ENCODE data around the gene PLAAT3. TPM values are rescaled to one million over a fixed set of nuclear protein-coding genes. Genes with fewer than 3 reads are reported as not detected.
A peak's percentile ranks its signal among the peaks of the same experiment; 100 is the strongest.

The PLAAT3 gene
- polyA plus RNA-seq, 1 experiment: 8.1 TPM

DNA sequence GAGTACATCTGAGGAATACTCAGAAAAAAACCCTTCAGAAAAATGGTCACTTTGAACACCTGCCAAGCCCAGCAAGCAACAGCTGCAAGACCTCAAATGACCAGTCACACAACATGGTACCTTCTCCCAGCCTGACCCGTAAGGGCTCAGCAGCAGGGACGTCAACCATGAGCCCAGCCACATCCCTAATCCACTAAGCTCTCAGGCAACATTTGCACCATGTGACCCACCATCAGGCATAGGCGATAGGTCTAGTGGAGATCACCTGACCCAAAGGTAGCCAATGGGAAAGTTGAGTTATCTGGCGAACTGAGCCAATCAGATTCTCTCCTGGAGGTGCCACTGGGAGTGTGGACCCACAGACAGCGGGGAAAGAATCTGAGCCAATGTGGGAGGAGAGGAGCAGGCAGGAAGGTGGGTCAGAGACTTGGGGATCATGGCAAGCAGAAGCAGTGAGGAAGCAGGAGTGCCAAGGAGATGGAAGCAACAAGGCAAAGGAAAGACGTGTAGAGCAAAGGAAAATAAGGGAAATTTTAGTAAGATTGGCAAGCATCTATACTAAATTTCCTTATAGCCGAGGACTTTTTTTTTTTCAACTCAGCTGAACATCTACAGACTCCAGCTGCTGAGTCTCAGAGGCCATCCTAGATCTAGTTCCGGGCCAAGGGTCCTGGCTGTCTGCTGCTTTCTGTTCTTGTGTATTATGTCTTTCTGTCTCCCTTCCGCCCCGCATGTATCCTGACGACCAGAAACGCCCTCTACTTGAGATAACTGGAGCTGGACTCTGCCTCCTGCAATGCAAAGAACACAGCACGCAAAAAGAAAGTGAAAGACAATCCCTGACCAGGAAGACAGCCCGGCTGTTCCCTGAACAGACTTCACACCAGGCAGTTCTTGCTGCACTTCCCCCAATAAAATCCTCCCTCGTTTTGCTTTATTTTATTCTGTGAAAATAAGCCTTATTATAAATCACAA is 40.1 kb downstream of the PLAAT3 start:
- CTCF ChIA-PET: interaction anchor here (0.9 to 1.9 kb wide), 4 partner anchors 9 to 95 kb away, joined by 3 to 5 read pairs (median 4); no protein-coding TSS in a partner anchor
- DNase-seq (ENCODE audit: low read depth, low spot score): peak; percentile 72
- TF ChIP-seq, protein P1, sequence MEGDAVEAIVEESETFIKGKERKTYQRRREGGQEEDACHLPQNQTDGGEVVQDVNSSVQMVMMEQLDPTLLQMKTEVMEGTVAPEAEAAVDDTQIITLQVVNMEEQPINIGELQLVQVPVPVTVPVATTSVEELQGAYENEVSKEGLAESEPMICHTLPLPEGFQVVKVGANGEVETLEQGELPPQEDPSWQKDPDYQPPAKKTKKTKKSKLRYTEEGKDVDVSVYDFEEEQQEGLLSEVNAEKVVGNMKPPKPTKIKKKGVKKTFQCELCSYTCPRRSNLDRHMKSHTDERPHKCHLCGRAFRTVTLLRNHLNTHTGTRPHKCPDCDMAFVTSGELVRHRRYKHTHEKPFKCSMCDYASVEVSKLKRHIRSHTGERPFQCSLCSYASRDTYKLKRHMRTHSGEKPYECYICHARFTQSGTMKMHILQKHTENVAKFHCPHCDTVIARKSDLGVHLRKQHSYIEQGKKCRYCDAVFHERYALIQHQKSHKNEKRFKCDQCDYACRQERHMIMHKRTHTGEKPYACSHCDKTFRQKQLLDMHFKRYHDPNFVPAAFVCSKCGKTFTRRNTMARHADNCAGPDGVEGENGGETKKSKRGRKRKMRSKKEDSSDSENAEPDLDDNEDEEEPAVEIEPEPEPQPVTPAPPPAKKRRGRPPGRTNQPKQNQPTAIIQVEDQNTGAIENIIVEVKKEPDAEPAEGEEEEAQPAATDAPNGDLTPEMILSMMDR (IDR thresholded peaks at IDR 0.05; ENCODE audit: low read depth, low read length): peak; percentile 44

DNA sequence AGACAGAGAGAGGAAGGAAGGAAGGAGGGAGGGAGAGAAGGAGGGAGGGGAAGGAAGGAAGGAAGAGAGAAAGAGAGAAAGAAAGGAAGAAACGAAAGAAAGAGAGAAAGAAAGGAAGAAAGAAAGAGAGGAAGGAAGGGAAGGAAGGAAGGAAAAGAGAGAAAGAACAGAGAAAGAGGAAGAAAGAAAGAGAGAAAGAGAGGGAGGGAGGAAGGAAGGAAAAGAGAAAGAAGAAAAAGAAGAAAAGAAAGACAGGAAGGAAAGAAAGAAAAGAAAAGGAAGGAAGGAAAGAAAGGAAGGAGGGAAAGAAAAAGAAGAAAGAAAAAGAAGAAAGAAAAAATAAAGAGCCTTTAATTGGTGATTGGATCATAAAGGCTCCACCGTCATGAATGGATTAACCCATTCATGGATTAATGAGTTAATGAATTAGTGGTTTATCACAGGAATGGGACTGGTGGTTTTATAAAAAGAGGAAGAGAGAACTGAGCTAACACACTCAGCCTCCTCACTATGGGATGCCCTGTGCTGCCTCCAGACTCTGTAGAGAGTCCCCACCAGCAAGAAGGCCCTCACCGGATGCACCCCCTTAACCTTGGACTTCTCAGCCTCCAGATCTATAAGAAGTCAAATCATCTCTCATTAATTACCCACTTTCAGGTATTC is 42.1 kb downstream of the PLAAT3 start:
- ChIA-PET POLR2A (no interaction called here), CTCF (no interaction called here)
- TF ChIP-seq, protein P1 (IDR thresholded peaks at IDR 0.05; ENCODE audit: low read depth, low read length): no peak

More for the DNA sequence above, 40.1 kb downstream of the PLAAT3 start:
- Histone ChIP-seq H3K27ac (ENCODE audit: low read depth, low read length) (peak overlapping the region; percentile 66), H3K4me3 (ENCODE audit: low read depth, low read length) (peak overlapping the region; percentile 42), H3K27me3 (ENCODE audit: control insufficient read depth, insufficient read depth, low read length) (no peaks in the 10 kb centered on the region), H3K9me3 (ENCODE audit: control insufficient read depth, insufficient read depth, low read length) (no peaks in the 10 kb centered on the region)
- POLR2A ChIA-PET: interaction anchor here (0.7 kb wide), 1 partner anchor 54 kb away, joined by 4 read pairs; no protein-coding TSS in a partner anchor

DNA sequence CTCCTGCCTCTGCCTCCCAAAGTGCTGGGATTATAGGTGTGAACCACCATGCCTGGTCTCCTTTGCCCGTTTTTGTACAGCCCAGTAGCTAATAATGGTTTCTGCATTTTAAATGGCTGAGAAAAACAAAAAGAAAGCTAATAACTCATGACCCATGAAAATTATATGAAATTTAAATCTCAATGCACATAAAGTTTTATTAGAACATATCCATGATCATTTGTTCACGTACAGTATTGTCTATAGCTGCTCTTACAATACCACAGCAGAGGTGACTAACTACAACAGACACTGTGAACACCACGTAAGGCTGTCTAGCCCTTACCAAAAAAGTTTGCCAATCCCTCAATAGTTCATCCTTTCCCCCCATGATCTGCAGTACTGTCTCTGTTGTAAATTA is 44.7 kb downstream of the PLAAT3 start:
- TF ChIP-seq, protein P1 (IDR thresholded peaks at IDR 0.05; ENCODE audit: low read depth, low read length): no peak
- Histone ChIP-seq H3K9me3 (ENCODE audit: control insufficient read depth, insufficient read depth, low read length) (no peaks in the 10 kb centered on the region; the same call in 1 of the 2 replicates), H3K27me3 (ENCODE audit: control insufficient read depth, insufficient read depth, low read length) (no peaks in the 10 kb centered on the region), H3K4me3 (ENCODE audit: low read depth, low read length) (no peak overlapping the region), H3K27ac (ENCODE audit: low read depth, low read length) (no peak overlapping the region)
- ChIA-PET POLR2A (no interaction called here), CTCF (no interaction called here)
- DNase-seq (ENCODE audit: low read depth, low spot score): no peak

More for the DNA sequence above, 42.1 kb downstream of the PLAAT3 start:
- no peak for DNase-seq (ENCODE audit: low read depth, low spot score)
- Histone ChIP-seq H3K9me3 (ENCODE audit: control insufficient read depth, insufficient read depth, low read length) (no peaks in the 10 kb centered on the region), H3K27ac (ENCODE audit: low read depth, low read length) (no peak overlapping the region), H3K4me3 (ENCODE audit: low read depth, low read length) (no peak overlapping the region), H3K27me3 (ENCODE audit: control insufficient read depth, insufficient read depth, low read length) (no peaks in the 10 kb centered on the region)

DNA sequence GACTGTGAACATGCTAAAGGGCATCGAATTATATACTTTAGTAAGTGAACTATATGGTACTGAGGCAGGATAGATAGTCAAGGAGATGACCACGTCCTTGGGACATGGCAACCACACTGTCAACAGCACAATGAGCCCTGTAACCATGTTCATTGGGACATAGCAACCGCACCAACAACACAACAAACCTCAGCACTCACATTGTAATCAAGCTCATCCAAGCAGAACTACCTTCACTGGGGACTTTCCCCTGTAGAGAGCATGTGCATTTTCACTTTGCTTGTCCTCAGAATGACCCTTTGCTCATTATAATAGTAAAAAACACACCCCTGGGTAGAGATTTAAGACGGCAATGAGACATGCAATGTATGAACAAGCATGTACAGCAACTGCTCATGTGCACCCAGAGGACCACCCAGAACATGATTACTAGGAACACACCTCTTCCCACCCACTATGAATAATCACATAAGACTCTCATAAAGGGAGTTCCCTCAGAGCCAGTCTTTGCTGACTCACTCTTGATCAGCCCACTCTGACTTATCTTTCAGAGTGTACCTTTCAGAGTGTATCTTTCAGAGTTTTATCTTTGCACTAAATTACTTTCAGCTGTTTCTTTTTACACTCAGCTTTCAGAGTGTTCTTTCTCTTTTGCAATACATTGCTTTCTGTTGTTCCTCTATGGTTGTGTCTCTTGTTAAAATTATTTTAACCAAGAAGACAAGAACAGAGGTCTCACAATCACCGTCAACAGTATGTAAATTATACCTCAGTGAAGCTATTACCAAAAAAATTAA is 47.0 kb downstream of the PLAAT3 start:
- ChIA-PET CTCF (no interaction called here), POLR2A (no interaction called here)
- TF ChIP-seq, protein P1 (IDR thresholded peaks at IDR 0.05; ENCODE audit: low read depth, low read length): no peak
- Histone ChIP-seq H3K27me3 (ENCODE audit: control insufficient read depth, insufficient read depth, low read length) (peaks cover 4% of the 10 kb centered on the region), H3K4me3 (ENCODE audit: low read depth, low read length) (no peak overlapping the region), H3K9me3 (ENCODE audit: control insufficient read depth, insufficient read depth, low read length) (no peaks in the 10 kb centered on the region; the same call in 1 of the 2 replicates), H3K27ac (ENCODE audit: low read depth, low read length) (no peak overlapping the region)
- DNase-seq (ENCODE audit: low read depth, low spot score): peak; percentile 34

All from AG04450 (cell line).